ENCODE measurements around the gene ANGEL2.

The ANGEL2 gene

GRCh38 chr1:212946872-212947271 is 68.8 kb downstream of the ANGEL2 start:
- TF ChIP-seq CTCF (IDR thresholded peaks at IDR 0.05) = no peak
- Histone ChIP-seq H3K27ac (no peak overlapping the region), H3K27me3 (peaks cover 59% of the 10 kb centered on the region), H3K4me1 (ENCODE audit: control insufficient read depth in 1 of 2, insufficient read depth in 1 of 2, low read depth in 1 of 2, low read length in 1 of 2) (peaks cover 12 to 18% of the 10 kb centered on the region in 2 experiments), H3K9me3 (no peaks in the 10 kb centered on the region), H3K36me3 (no peaks in the 10 kb centered on the region), H3K4me3 (ENCODE audit: low read depth in 1 of 2, low read length in 1 of 2) (no peak overlapping the region)

- H3K9me3 ChIP-seq = no peaks in the 10 kb centered on the region
- peaks cover 46% of the 10 kb centered on the region for H3K27me3 ChIP-seq
- no peak overlapping the region for H3K27ac ChIP-seq
- H3K4me3 ChIP-seq (ENCODE audit: low read depth in 1 of 2, low read length in 1 of 2) = no peak overlapping the region
- peaks cover 5 to 7% of the 10 kb centered on the region in 2 experiments for H3K4me1 ChIP-seq (ENCODE audit: control insufficient read depth in 1 of 2, insufficient read depth in 1 of 2, low read depth in 1 of 2, low read length in 1 of 2)
- H3K36me3 ChIP-seq = no peaks in the 10 kb centered on the region
- no peak for TF ChIP-seq CTCF (IDR thresholded peaks at IDR 0.05)
These were observed 70.1 kb downstream of the ANGEL2 start for GRCh38 chr1:212945463-212946160.

- peaks cover 40% of the 10 kb centered on the region for H3K27me3 ChIP-seq
- H3K36me3 ChIP-seq = no peaks in the 10 kb centered on the region
- H3K27ac ChIP-seq = no peak overlapping the region
- H3K4me1 ChIP-seq (ENCODE audit: control insufficient read depth in 1 of 2, insufficient read depth in 1 of 2, low read depth in 1 of 2, low read length in 1 of 2) = peaks cover 1% of the 10 kb centered on the region in 2 experiments
- H3K4me3 ChIP-seq (ENCODE audit: low read depth in 1 of 2, low read length in 1 of 2) = no peak overlapping the region
- H3K9me3 ChIP-seq = no peaks in the 10 kb centered on the region
- no peak for TF ChIP-seq CTCF (IDR thresholded peaks at IDR 0.05)
These were observed 70.6 kb downstream of the ANGEL2 start for GRCh38 chr1:212945056-212945455.

- Histone ChIP-seq H3K4me3 (ENCODE audit: low read depth in 1 of 2, low read length in 1 of 2) (no peak overlapping the region), H3K36me3 (no peaks in the 10 kb centered on the region), H3K27ac (no peak overlapping the region), H3K27me3 (peaks cover 34% of the 10 kb centered on the region), H3K9me3 (no peaks in the 10 kb centered on the region), H3K4me1 (ENCODE audit: control insufficient read depth in 1 of 2, insufficient read depth in 1 of 2, low read depth in 1 of 2, low read length in 1 of 2) (no peaks in the 10 kb centered on the region)
- no peak for TF ChIP-seq CTCF (IDR thresholded peaks at IDR 0.05)
These were observed 71.3 kb downstream of the ANGEL2 start for GRCh38 chr1:212944229-212944901.

- no peaks in the 10 kb centered on the region for H3K36me3 ChIP-seq
- no peak for TF ChIP-seq CTCF (IDR thresholded peaks at IDR 0.05)
- no peaks in the 10 kb centered on the region for H3K4me1 ChIP-seq (ENCODE audit: control insufficient read depth in 1 of 2, insufficient read depth in 1 of 2, low read depth in 1 of 2, low read length in 1 of 2)
- H3K27ac ChIP-seq = no peak overlapping the region
- no peak overlapping the region for H3K4me3 ChIP-seq (ENCODE audit: low read depth in 1 of 2, low read length in 1 of 2)
- H3K9me3 ChIP-seq = no peaks in the 10 kb centered on the region
- peaks cover 23% of the 10 kb centered on the region for H3K27me3 ChIP-seq
These were observed 72.3 kb downstream of the ANGEL2 start for GRCh38 chr1:212943393-212943710.

Data from neutrophil (primary cell).